Activated CD8-positive, alpha-beta memory T cell treated with anti-CD3 and anti-CD28 coated beads for 36 hours (primary cell): ENCODE results near the gene CYP11A1. TPM values are rescaled to one million over a fixed set of nuclear protein-coding genes. Genes with fewer than 3 reads are reported as not detected.

ENCODE experiments used
- CTCF ChIA-PET: fragments of 350-600 bp; sonication (Branson Sonifier 250); formaldehyde crosslinking; loops from one replicate; lab custom pipeline; 2021; ENCODE audit warnings: antibody characterized with exemption; lab: Charles Lee
- POLR2A ChIA-PET: fragments of 350-600 bp; sonication (Branson Sonifier 250); formaldehyde crosslinking; loops from one replicate; lab custom pipeline; 2021; ENCODE audit warnings: antibody characterized with exemption; lab: Charles Lee
- total RNA-seq, 2 experiments: library from RNA; stranded (reverse); gene quantifications; one replicate each; pipeline ENCODE4 v1.2.3, GENCODE V29; 2021

CYP11A1 gene
- total RNA-seq, 2 experiments from 2014 or later = 0.13 to 0.23 TPM

GRCh38 chr15:74326746-74327145, 40.7 kb downstream of the CYP11A1 start:
- CTCF ChIA-PET = interaction anchor here (1.6 kb wide), 1 partner anchor 199 kb away, joined by 3 read pairs; no protein-coding TSS in a partner anchor
- POLR2A ChIA-PET = no interaction called here

- ChIA-PET CTCF (no interaction called here), POLR2A (no interaction called here)
Observed at GRCh38 chr15:74324714-74325113, 42.7 kb downstream of the CYP11A1 start.

- CTCF ChIA-PET = interaction anchor here (0.6 to 3.9 kb wide), 12 partner anchors 8 to 350 kb away, joined by 3 to 31 read pairs (median 4); no protein-coding TSS in a partner anchor
Observed at GRCh38 chr15:74322558-74323180, 44.8 kb downstream of the CYP11A1 start.

GRCh38 chr15:74320352-74321247, 46.8 kb downstream of the CYP11A1 start:
- CTCF ChIA-PET = interaction anchor here (0.7 to 3.9 kb wide), 11 partner anchors 9 to 348 kb away, joined by 3 to 31 read pairs (median 3); no protein-coding TSS in a partner anchor
- POLR2A ChIA-PET = no interaction called here

More at GRCh38 chr15:74322558-74323180, 44.8 kb downstream of the CYP11A1 start:
- POLR2A ChIA-PET = no interaction called here

DNA sequence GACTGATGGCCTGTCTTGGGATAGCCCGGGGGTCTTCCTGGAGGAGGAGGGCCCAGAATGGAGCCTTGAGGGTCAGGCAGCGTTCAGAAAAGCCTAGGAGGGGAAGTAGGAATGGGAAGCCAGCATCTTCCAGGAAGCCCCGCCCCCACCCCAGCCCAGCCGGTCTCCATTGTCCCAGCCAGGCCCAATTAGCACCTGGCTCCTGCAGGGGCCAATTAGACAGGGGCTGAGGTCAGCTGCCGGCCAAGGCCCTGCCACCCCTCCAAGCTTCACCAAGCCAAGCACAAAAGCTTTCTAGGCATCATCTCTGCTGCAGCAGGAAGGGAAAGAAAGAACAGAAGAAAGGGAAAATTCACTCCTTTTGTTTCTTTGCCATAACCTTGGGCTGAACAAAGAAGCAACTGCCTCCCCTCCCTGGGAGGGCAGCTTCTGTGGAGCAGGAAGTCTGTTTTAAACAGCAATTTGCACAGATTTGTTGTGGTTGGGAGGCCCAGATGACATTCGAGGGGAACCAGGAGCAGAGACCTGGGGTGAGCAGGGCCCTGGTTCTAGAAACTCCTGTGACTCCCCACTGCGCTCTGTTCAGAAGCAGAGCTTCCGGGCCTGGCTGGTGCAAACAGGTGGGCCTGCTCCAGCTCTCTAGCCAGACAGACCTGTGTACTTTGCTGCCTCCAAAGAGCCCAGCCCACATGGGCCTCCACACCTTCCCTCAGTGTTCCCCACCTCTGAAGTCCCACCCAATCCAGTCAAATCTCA, 47.7 kb downstream of the CYP11A1 start:
- ChIA-PET CTCF (interaction anchor here (0.7 to 3.9 kb wide), 6 partner anchors 8 to 191 kb away, joined by 3 to 31 read pairs (median 3); no protein-coding TSS in a partner anchor), POLR2A (interaction anchor here (0.6 kb wide), 1 partner anchor 314 kb away, joined by 3 read pairs; no protein-coding TSS in a partner anchor)

- POLR2A ChIA-PET = no interaction called here
- CTCF ChIA-PET = no interaction called here
Observed at GRCh38 chr15:74319138-74319460, 48.3 kb downstream of the CYP11A1 start.

GRCh38 chr15:74318376-74319137, 48.9 kb downstream of the CYP11A1 start:
- ChIA-PET CTCF (no interaction called here), POLR2A (no interaction called here)

- POLR2A ChIA-PET = no interaction called here
- CTCF ChIA-PET = interaction anchor here (0.6 kb wide), 1 partner anchor 12 kb away, joined by 3 read pairs; no protein-coding TSS in a partner anchor
Observed at GRCh38 chr15:74317820-74318375, 49.5 kb downstream of the CYP11A1 start.

GRCh38 chr15:74316141-74316540, 51.3 kb downstream of the CYP11A1 start:
- CTCF ChIA-PET = interaction anchor here (0.9 to 1.2 kb wide), 2 partner anchors 188 to 1144 kb away, joined by 3 to 4 read pairs; no protein-coding TSS in a partner anchor
- POLR2A ChIA-PET = interaction anchor here (1.3 kb wide), 1 partner anchor 25 kb away, joined by 4 read pairs; no protein-coding TSS in a partner anchor

DNA sequence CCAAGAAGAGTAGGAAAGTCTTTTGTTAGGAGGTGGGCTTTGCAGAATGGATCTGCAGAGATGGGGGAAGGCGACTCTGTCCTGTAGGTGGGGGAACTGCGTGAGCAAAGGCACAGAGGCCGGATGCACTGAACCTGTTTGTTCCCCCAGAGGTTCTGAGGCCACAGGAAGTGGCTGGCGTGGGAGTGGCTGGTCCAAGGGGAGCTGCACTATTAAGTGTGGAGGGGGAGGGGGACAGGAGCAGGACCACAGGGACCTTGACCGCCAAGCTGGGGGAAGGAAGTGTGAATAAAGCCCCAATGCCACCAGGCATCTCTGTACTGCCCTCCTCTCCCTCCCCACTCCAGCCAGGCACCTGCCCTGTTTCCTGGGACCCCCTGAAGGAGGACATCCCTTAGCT, 51.8 kb downstream of the CYP11A1 start:
- CTCF ChIA-PET = interaction anchor here (0.9 to 1.2 kb wide), 2 partner anchors 188 to 1145 kb away, joined by 3 to 4 read pairs; no protein-coding TSS in a partner anchor
- POLR2A ChIA-PET = interaction anchor here (1.3 kb wide), 1 partner anchor 24 kb away, joined by 4 read pairs; no protein-coding TSS in a partner anchor

DNA sequence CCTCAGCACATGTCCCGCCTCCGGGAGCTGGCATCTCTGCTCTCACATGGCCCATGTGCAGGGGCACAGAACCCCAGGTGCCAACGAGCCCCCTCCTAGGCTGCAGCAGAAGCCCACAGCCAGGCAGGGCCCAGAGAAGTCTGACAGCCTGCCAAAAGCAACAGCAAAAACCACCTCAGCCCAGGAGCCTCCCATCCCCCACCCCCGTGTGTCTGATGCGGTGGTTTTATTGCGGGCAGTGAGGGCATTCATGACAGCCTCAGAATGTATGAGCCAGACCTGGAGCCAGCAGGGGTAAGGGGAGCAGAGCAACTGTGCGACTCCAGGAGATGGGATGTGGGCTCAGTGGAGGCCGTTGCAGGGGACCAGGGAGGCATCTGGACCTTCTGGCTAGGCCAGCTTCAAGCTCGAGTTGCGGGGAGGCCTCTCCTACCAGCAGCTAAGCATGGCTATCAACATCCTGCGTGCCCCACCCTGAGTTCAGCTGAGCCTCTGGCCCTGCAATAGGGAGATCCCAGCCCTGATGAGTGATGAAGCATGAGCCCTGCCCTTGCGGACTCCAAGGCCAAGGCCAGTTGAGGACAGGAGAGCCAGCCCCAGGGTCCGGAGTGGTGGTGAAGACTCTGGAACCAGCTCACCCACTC, 52.5 kb downstream of the CYP11A1 start:
- ChIA-PET POLR2A (no interaction called here), CTCF (interaction anchor here (0.6 to 1.3 kb wide), 2 partner anchors 175 to 193 kb away, joined by 3 read pairs; no protein-coding TSS in a partner anchor)

DNA sequence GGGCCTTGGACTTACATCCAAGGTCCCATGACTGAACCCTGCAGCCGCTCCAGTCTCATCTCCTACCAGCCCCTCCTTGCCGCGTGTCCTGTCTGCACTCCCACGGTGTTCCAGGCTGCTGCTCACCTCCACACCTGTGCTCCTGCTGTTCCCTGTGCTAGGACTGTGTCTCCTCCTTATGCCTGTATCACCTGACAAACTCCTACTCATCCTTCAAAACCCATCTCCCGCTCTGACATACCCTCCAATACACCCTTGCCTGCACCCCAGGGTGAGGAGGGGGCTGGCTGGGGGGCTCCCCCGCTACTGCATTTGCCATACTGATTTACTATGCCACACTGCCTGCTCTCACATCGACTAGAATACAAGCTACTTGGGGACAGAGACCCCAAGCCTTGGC, 53.6 kb downstream of the CYP11A1 start:
- ChIA-PET CTCF (interaction anchor here (0.9 to 1.3 kb wide), 2 partner anchors 179 to 192 kb away, joined by 3 to 4 read pairs; no protein-coding TSS in a partner anchor), POLR2A (no interaction called here)

GRCh38 chr15:74312445-74313007, 54.9 kb downstream of the CYP11A1 start:
- ChIA-PET CTCF (no interaction called here), POLR2A (no interaction called here)

- CTCF ChIA-PET = interaction anchor here (0.6 kb wide), 1 partner anchor 8 kb away, joined by 3 read pairs; no protein-coding TSS in a partner anchor
Observed at GRCh38 chr15:74311734-74312444, 55.6 kb downstream of the CYP11A1 start.

GRCh38 chr15:74307827-74308811, 59.3 kb downstream of the CYP11A1 start:
- POLR2A ChIA-PET = no interaction called here
- CTCF ChIA-PET = interaction anchor here (0.7 to 2.3 kb wide), 10 partner anchors 10 to 186 kb away, joined by 3 to 18 read pairs (median 4); no protein-coding TSS in a partner anchor

More at GRCh38 chr15:74311734-74312444, 55.6 kb downstream of the CYP11A1 start:
- POLR2A ChIA-PET = no interaction called here
